ENCODE data around the gene RANBP3L.

Gene RANBP3L

GRCh38 chr5:36227046-36227445 lies 74.7 kb downstream of the RANBP3L start:
- Histone ChIP-seq H3K4me3 (ENCODE audit: low read length) (no peak overlapping the region), H3K4me1 (ENCODE audit: control insufficient read depth, insufficient read depth, low read length) (peaks cover 8% of the 10 kb centered on the region), H3K9me3 (ENCODE audit: control insufficient read depth, low read length) (no peaks in the 10 kb centered on the region), H3K27me3 (replicated peaks; ENCODE audit: control insufficient read depth, insufficient read depth, low read length) (no peaks in the 10 kb centered on the region), H3K36me3 (ENCODE audit: control insufficient read depth, insufficient read depth, low read length, severe bottlenecking) (peaks cover 36% of the 10 kb centered on the region), H3K9ac (ENCODE audit: low read length) (no peak overlapping the region)
- peak; percentile 16 for DNase-seq (ENCODE audit: low read depth)

- Histone ChIP-seq H3K4me1 (ENCODE audit: control insufficient read depth, insufficient read depth, low read length) (no peaks in the 10 kb centered on the region), H3K9ac (ENCODE audit: low read length) (no peak overlapping the region), H3K27me3 (replicated peaks; ENCODE audit: control insufficient read depth, insufficient read depth, low read length) (no peaks in the 10 kb centered on the region), H3K4me3 (ENCODE audit: low read length) (no peak overlapping the region), H3K9me3 (ENCODE audit: control insufficient read depth, low read length) (no peaks in the 10 kb centered on the region), H3K36me3 (ENCODE audit: control insufficient read depth, insufficient read depth, low read length, severe bottlenecking) (peaks cover 71% of the 10 kb centered on the region)
- no peak for DNase-seq (ENCODE audit: low read depth)
These were observed 79.1 kb downstream of the RANBP3L start for GRCh38 chr5:36222620-36223019.

- DNase-seq (ENCODE audit: low read depth): no peak
- H3K36me3 ChIP-seq (ENCODE audit: control insufficient read depth, insufficient read depth, low read length, severe bottlenecking): peaks cover 78% of the 10 kb centered on the region
- H3K9ac ChIP-seq (ENCODE audit: low read length): no peak overlapping the region
- H3K9me3 ChIP-seq (ENCODE audit: control insufficient read depth, low read length): no peaks in the 10 kb centered on the region
- H3K27me3 ChIP-seq (replicated peaks; ENCODE audit: control insufficient read depth, insufficient read depth, low read length): no peaks in the 10 kb centered on the region
- no peak overlapping the region for H3K4me3 ChIP-seq (ENCODE audit: low read length)
- H3K4me1 ChIP-seq (ENCODE audit: control insufficient read depth, insufficient read depth, low read length): no peaks in the 10 kb centered on the region
These were observed 83.7 kb downstream of the RANBP3L start for GRCh38 chr5:36217988-36218387.

GRCh38 chr5:36217567-36217966 lies 84.1 kb downstream of the RANBP3L start:
- H3K9ac ChIP-seq (ENCODE audit: low read length): no peak overlapping the region
- DNase-seq (ENCODE audit: low read depth): no peak
- peaks cover 80% of the 10 kb centered on the region for H3K36me3 ChIP-seq (ENCODE audit: control insufficient read depth, insufficient read depth, low read length, severe bottlenecking)
- no peaks in the 10 kb centered on the region for H3K4me1 ChIP-seq (ENCODE audit: control insufficient read depth, insufficient read depth, low read length)
- H3K27me3 ChIP-seq (replicated peaks; ENCODE audit: control insufficient read depth, insufficient read depth, low read length): no peaks in the 10 kb centered on the region
- no peaks in the 10 kb centered on the region for H3K9me3 ChIP-seq (ENCODE audit: control insufficient read depth, low read length)
- no peak overlapping the region for H3K4me3 ChIP-seq (ENCODE audit: low read length)

- Histone ChIP-seq H3K9me3 (ENCODE audit: control insufficient read depth, low read length) (no peaks in the 10 kb centered on the region), H3K4me1 (ENCODE audit: control insufficient read depth, insufficient read depth, low read length) (no peaks in the 10 kb centered on the region), H3K9ac (ENCODE audit: low read length) (no peak overlapping the region), H3K4me3 (ENCODE audit: low read length) (no peak overlapping the region), H3K27me3 (replicated peaks; ENCODE audit: control insufficient read depth, insufficient read depth, low read length) (no peaks in the 10 kb centered on the region), H3K36me3 (ENCODE audit: control insufficient read depth, insufficient read depth, low read length, severe bottlenecking) (peaks cover 81% of the 10 kb centered on the region)
- DNase-seq (ENCODE audit: low read depth): no peak
These were observed 85.8 kb downstream of the RANBP3L start for GRCh38 chr5:36215910-36216309.

GRCh38 chr5:36214436-36214835 lies 87.3 kb downstream of the RANBP3L start:
- Histone ChIP-seq H3K9ac (ENCODE audit: low read length) (no peak overlapping the region), H3K4me1 (ENCODE audit: control insufficient read depth, insufficient read depth, low read length) (no peaks in the 10 kb centered on the region), H3K27me3 (replicated peaks; ENCODE audit: control insufficient read depth, insufficient read depth, low read length) (no peaks in the 10 kb centered on the region), H3K36me3 (ENCODE audit: control insufficient read depth, insufficient read depth, low read length, severe bottlenecking) (peaks cover 79% of the 10 kb centered on the region), H3K9me3 (ENCODE audit: control insufficient read depth, low read length) (no peaks in the 10 kb centered on the region), H3K4me3 (ENCODE audit: low read length) (no peak overlapping the region)
- no peak for DNase-seq (ENCODE audit: low read depth)

GRCh38 chr5:36209664-36210063 lies 92.0 kb downstream of the RANBP3L start:
- peak; percentile 29 for DNase-seq (ENCODE audit: low read depth)
- H3K27me3 ChIP-seq (replicated peaks; ENCODE audit: control insufficient read depth, insufficient read depth, low read length): no peaks in the 10 kb centered on the region
- no peaks in the 10 kb centered on the region for H3K4me1 ChIP-seq (ENCODE audit: control insufficient read depth, insufficient read depth, low read length)
- H3K9me3 ChIP-seq (ENCODE audit: control insufficient read depth, low read length): no peaks in the 10 kb centered on the region
- no peak overlapping the region for H3K4me3 ChIP-seq (ENCODE audit: low read length)
- peaks cover 60% of the 10 kb centered on the region for H3K36me3 ChIP-seq (ENCODE audit: control insufficient read depth, insufficient read depth, low read length, severe bottlenecking)
- H3K9ac ChIP-seq (ENCODE audit: low read length): no peak overlapping the region

- Histone ChIP-seq H3K27me3 (replicated peaks; ENCODE audit: control insufficient read depth, insufficient read depth, low read length) (no peaks in the 10 kb centered on the region), H3K36me3 (ENCODE audit: control insufficient read depth, insufficient read depth, low read length, severe bottlenecking) (peaks cover 58% of the 10 kb centered on the region), H3K9me3 (ENCODE audit: control insufficient read depth, low read length) (no peaks in the 10 kb centered on the region), H3K4me1 (ENCODE audit: control insufficient read depth, insufficient read depth, low read length) (no peaks in the 10 kb centered on the region), H3K4me3 (ENCODE audit: low read length) (no peak overlapping the region), H3K9ac (ENCODE audit: low read length) (no peak overlapping the region)
- no peak for DNase-seq (ENCODE audit: low read depth)
These were observed 92.9 kb downstream of the RANBP3L start for GRCh38 chr5:36208786-36209185.

- Histone ChIP-seq H3K36me3 (ENCODE audit: control insufficient read depth, insufficient read depth, low read length, severe bottlenecking) (peaks cover 50% of the 10 kb centered on the region), H3K9ac (ENCODE audit: low read length) (no peak overlapping the region), H3K9me3 (ENCODE audit: control insufficient read depth, low read length) (no peaks in the 10 kb centered on the region), H3K27me3 (replicated peaks; ENCODE audit: control insufficient read depth, insufficient read depth, low read length) (no peaks in the 10 kb centered on the region), H3K4me1 (ENCODE audit: control insufficient read depth, insufficient read depth, low read length) (peaks cover 8% of the 10 kb centered on the region), H3K4me3 (ENCODE audit: low read length) (no peak overlapping the region)
- no peak for DNase-seq (ENCODE audit: low read depth)
These were observed 94.8 kb downstream of the RANBP3L start for GRCh38 chr5:36206913-36207312.

GRCh38 chr5:36205329-36205728 lies 96.4 kb downstream of the RANBP3L start:
- Histone ChIP-seq H3K9ac (ENCODE audit: low read length) (no peak overlapping the region), H3K27me3 (replicated peaks; ENCODE audit: control insufficient read depth, insufficient read depth, low read length) (no peaks in the 10 kb centered on the region), H3K9me3 (ENCODE audit: control insufficient read depth, low read length) (no peaks in the 10 kb centered on the region), H3K4me1 (ENCODE audit: control insufficient read depth, insufficient read depth, low read length) (peaks cover 8% of the 10 kb centered on the region), H3K4me3 (ENCODE audit: low read length) (no peak overlapping the region), H3K36me3 (ENCODE audit: control insufficient read depth, insufficient read depth, low read length, severe bottlenecking) (peaks cover 42% of the 10 kb centered on the region)
- no peak for DNase-seq (ENCODE audit: low read depth)

GRCh38 chr5:36202521-36202961 lies 99.2 kb downstream of the RANBP3L start:
- no peaks in the 10 kb centered on the region for H3K27me3 ChIP-seq (replicated peaks; ENCODE audit: control insufficient read depth, insufficient read depth, low read length)
- H3K4me3 ChIP-seq (ENCODE audit: low read length): no peak overlapping the region
- no peak overlapping the region for H3K9ac ChIP-seq (ENCODE audit: low read length)
- H3K4me1 ChIP-seq (ENCODE audit: control insufficient read depth, insufficient read depth, low read length): peaks cover 18% of the 10 kb centered on the region
- DNase-seq (ENCODE audit: low read depth): peak; percentile 52
- H3K9me3 ChIP-seq (ENCODE audit: control insufficient read depth, low read length): no peaks in the 10 kb centered on the region
- H3K36me3 ChIP-seq (ENCODE audit: control insufficient read depth, insufficient read depth, low read length, severe bottlenecking): peaks cover 48% of the 10 kb centered on the region

GRCh38 chr5:36200513-36200912 lies 101.2 kb downstream of the RANBP3L start:
- Histone ChIP-seq H3K9ac (ENCODE audit: low read length) (no peak overlapping the region), H3K4me3 (ENCODE audit: low read length) (no peak overlapping the region), H3K9me3 (ENCODE audit: control insufficient read depth, low read length) (no peaks in the 10 kb centered on the region), H3K27me3 (replicated peaks; ENCODE audit: control insufficient read depth, insufficient read depth, low read length) (no peaks in the 10 kb centered on the region), H3K36me3 (ENCODE audit: control insufficient read depth, insufficient read depth, low read length, severe bottlenecking) (peaks cover 57% of the 10 kb centered on the region), H3K4me1 (ENCODE audit: control insufficient read depth, insufficient read depth, low read length) (peaks cover 18% of the 10 kb centered on the region)
- DNase-seq (ENCODE audit: low read depth): no peak

All from adipocyte (in vitro differentiated cells).